ENCODE data around the gene ITGA11. TPM values are rescaled to one million over a fixed set of nuclear protein-coding genes. Genes with fewer than 3 reads are reported as not detected.

The ITGA11 gene
- total and polyA plus RNA-seq, 2 of the 13 experiments (the other 11 are each of a cell fraction or from before 2014, with no cell fraction given): not detected

GRCh38 chr15:68441045-68441743 lies 9.2 kb upstream of the ITGA11 start:
- Histone ChIP-seq H3K4me1 (ENCODE audit: insufficient read depth, low read length) (no peaks in the 10 kb centered on the region), H3K4me2 (ENCODE audit: low read depth, low read length) (no peak overlapping the region), H3K27ac (ENCODE audit: extremely low read length, insufficient read depth, low read length) (no peak overlapping the region), H4K20me1 (ENCODE audit: insufficient read depth, low read length) (no peaks in the 10 kb centered on the region), H3K9me3 (ENCODE audit: low read length) (no peaks in the 10 kb centered on the region), H3K79me2 (ENCODE audit: insufficient read depth, low read length) (no peaks in the 10 kb centered on the region), H3K27me3 (ENCODE audit: control insufficient read depth in 1 of 2, insufficient read depth in 2 of 2, low read length in 2 of 2) (peaks cover 3 to 21% of the 10 kb centered on the region in 2 experiments; a peak in 3 of 5 replicates), H3K4me3 (replicated peaks in 1 of 3; ENCODE audit: insufficient read depth in 1 of 3, low read depth in 2 of 3, low read length in 3 of 3) (no peak overlapping the region), H2AFZ (ENCODE audit: low read length) (no peak overlapping the region), H3K9ac (ENCODE audit: insufficient read depth, low read depth, low read length) (no peak overlapping the region), H3K36me3 (replicated peaks in 1 of 2; ENCODE audit: control insufficient read depth in 1 of 2, insufficient read depth in 2 of 2, low read length in 2 of 2) (no peaks in the 10 kb centered on the region)
- ChIA-PET POLR2A (no interaction called here), CTCF (ENCODE audit: low intra/inter-chr PET ratio, low total read pairs) (no interaction called here)
- FAIRE-seq: no peak
- no peak for TF ChIP-seq ZNF616 (CRISPR knock-in tag; IDR thresholded peaks at IDR 0.05; ENCODE audit: low read depth)
- BruUV-seq (replicated peaks): no TSS peak
- intact Hi-C loops (cut with micrococcal nuclease; ENCODE audit: unreplicated experiment) (no loop called here), in situ Hi-C loops (cut with HindIII; ENCODE audit: extremely low pct_ligation_motif_present, low pct_unique_long_range_greater_than_20kb) (no loop called here)
- WGBS (ENCODE audit: low lambda C conversion rate): 0% methylated on average over 1 of the region's 3 CpGs
- ATAC-seq: no peak
- DNase-seq (ENCODE audit: low spot score): no peak

- FAIRE-seq (no peak), DNase-seq (ENCODE audit: low spot score) (no peak), ATAC-seq (no peak)
- ChIA-PET CTCF (ENCODE audit: low intra/inter-chr PET ratio, low total read pairs) (no interaction called here), POLR2A (no interaction called here)
- no CpG with 5 or more reads among the region's 1 CpG for WGBS (ENCODE audit: low lambda C conversion rate)
- Histone ChIP-seq H3K9me3 (ENCODE audit: low read length) (no peaks in the 10 kb centered on the region), H3K36me3 (replicated peaks in 1 of 2; ENCODE audit: control insufficient read depth in 1 of 2, insufficient read depth in 2 of 2, low read length in 2 of 2) (no peaks in the 10 kb centered on the region), H4K20me1 (ENCODE audit: insufficient read depth, low read length) (no peaks in the 10 kb centered on the region), H3K4me2 (ENCODE audit: low read depth, low read length) (no peak overlapping the region), H3K27ac (ENCODE audit: extremely low read length, insufficient read depth, low read length) (no peak overlapping the region), H2AFZ (ENCODE audit: low read length) (no peak overlapping the region), H3K9ac (ENCODE audit: insufficient read depth, low read depth, low read length) (no peak overlapping the region), H3K4me1 (ENCODE audit: insufficient read depth, low read length) (no peaks in the 10 kb centered on the region), H3K4me3 (replicated peaks in 1 of 3; ENCODE audit: insufficient read depth in 1 of 3, low read depth in 2 of 3, low read length in 3 of 3) (no peak overlapping the region), H3K79me2 (ENCODE audit: insufficient read depth, low read length) (no peaks in the 10 kb centered on the region), H3K27me3 (ENCODE audit: control insufficient read depth in 1 of 2, insufficient read depth in 2 of 2, low read length in 2 of 2) (peaks cover 3 to 26% of the 10 kb centered on the region in 2 experiments; a peak in 3 of 5 replicates)
- in situ Hi-C loops (cut with HindIII; ENCODE audit: extremely low pct_ligation_motif_present, low pct_unique_long_range_greater_than_20kb): no loop called here
- intact Hi-C loops (cut with micrococcal nuclease; ENCODE audit: unreplicated experiment): no loop called here
- no TSS peak for BruUV-seq (replicated peaks)
- no peak for TF ChIP-seq RERE (CRISPR knock-in tag; IDR thresholded peaks at IDR 0.05; ENCODE audit: low read depth)
- TF ChIP-seq ZNF513 (CRISPR knock-in tag; conservative IDR thresholded peaks at IDR 0.05): no peak
- TF ChIP-seq SAP130 (CRISPR knock-in tag; IDR thresholded peaks at IDR 0.05; ENCODE audit: low read depth): no peak
- no peak for TF ChIP-seq PHB2 (IDR thresholded peaks at IDR 0.05; ENCODE audit: partially characterized antibody)
- no peak for TF ChIP-seq ADNP (CRISPR knock-in tag; IDR thresholded peaks at IDR 0.05)
Observed at GRCh38 chr15:68440136-68440535, 8.2 kb upstream of the ITGA11 start.
